GM12878 (cell line): ENCODE measurements around the gene ARHGEF33. TPM values are rescaled to one million over a fixed set of nuclear protein-coding genes. Genes with fewer than 3 reads are reported as not detected.

Experiments
- ATAC-seq: fragments of 200-7000 bp; cut with Tn5 transposase; 3 replicates; pipeline ENCODE4 v1.9.1; 2020; ENCODE audit warnings: mild to moderate bottlenecking, moderate library complexity
- BruUV-seq: library from RNA; stranded (reverse); fragments of 400-500 nt; replicated peaks from 2 replicates; lab custom pipeline; 2021; lab: Mats Ljungman, UMichigan
- CTCF ChIA-PET: fragments of 300-600 bp; sonication (Branson Sonifier 250); formaldehyde crosslinking; extraction: SDS; loops from one replicate; lab custom pipeline; 2021; ENCODE audit warnings: inconsistent platforms; lab: Yijun Ruan, JAX
- POLR2A ChIA-PET: fragments of 350-600 bp; formaldehyde crosslinking; extraction: SDS; loops from one replicate; lab custom pipeline; 2021; ENCODE audit warnings: inconsistent platforms; lab: Charles Lee
- RAD21 ChIA-PET: fragments of 300-600 bp; sonication (Branson Sonifier 250); formaldehyde crosslinking; loops from one replicate; lab custom pipeline; 2023; ENCODE audit warnings: antibody characterized with exemption; ENCODE audit not compliant: unreplicated experiment; lab: Charles Lee
- SMC1A ChIA-PET: fragments of 300-600 bp; sonication (Branson Sonifier 250); formaldehyde crosslinking; loops from one replicate; lab custom pipeline; 2023; ENCODE audit not compliant: unreplicated experiment, uncharacterized antibody; lab: Charles Lee
- DNase-seq: peaks from one replicate; pipeline ENCODE4 v3.0.0-alpha.2; 2011; ENCODE audit warnings: low read depth, low spot score
- FAIRE-seq: peaks from 3 replicates; lab custom pipeline; 2011; peaks lifted over from hg19 to GRCh38; lab: Jason Lieb, UNC
- H2AFZ ChIP-seq: 2 replicates; pipeline ENCODE4 v1.6.0; 2011; ENCODE audit warnings: low read depth, low read length, control low read depth; ENCODE audit not compliant: control insufficient read depth
- H3K27ac ChIP-seq: 2 replicates; pipeline ENCODE4 v1.5.1; 2011; ENCODE audit warnings: control low read depth; ENCODE audit not compliant: control insufficient read depth, insufficient read depth
- H3K27me3 ChIP-seq, 2 experiments: replicated peaks in 1 of 2; 2 replicates each; pipeline versions ENCODE4 v1.6.0 to v1.6.1; 2011; ENCODE audit warnings: low read length in 1 of 2; ENCODE audit not compliant: control insufficient read depth in 2 of 2, insufficient read depth in 2 of 2
- H3K36me3 ChIP-seq, 2 experiments: 2 replicates each; pipeline ENCODE4 v1.5.1; 2011; ENCODE audit warnings: low read length in 1 of 2; ENCODE audit not compliant: control insufficient read depth in 2 of 2, insufficient read depth in 2 of 2
- H3K4me1 ChIP-seq: 2 replicates; pipeline ENCODE4 v1.6.1; 2011; ENCODE audit warnings: mild to moderate bottlenecking, low read length, moderate library complexity, mixed read lengths; ENCODE audit not compliant: control insufficient read depth, insufficient read depth
- H3K4me2 ChIP-seq: 2 replicates; pipeline ENCODE4 v1.6.0; 2011; ENCODE audit warnings: control low read depth; ENCODE audit not compliant: control insufficient read depth, insufficient read depth
- H3K4me3 ChIP-seq: fragments of 200-600 bp; sonication (generic); 2 replicates; pipeline ENCODE4 v1.5.1; 2016
- H3K79me2 ChIP-seq: 2 replicates; pipeline ENCODE4 v1.6.0; 2011; ENCODE audit warnings: low read length; ENCODE audit not compliant: control insufficient read depth, insufficient read depth
- H3K9ac ChIP-seq: 2 replicates; pipeline ENCODE4 v1.8.0; 2011; ENCODE audit warnings: low read length, control low read depth, mixed read lengths; ENCODE audit not compliant: control insufficient read depth, insufficient read depth
- H3K9me3 ChIP-seq: replicated peaks from 3 replicates; pipeline ENCODE4 v1.5.1; 2011; ENCODE audit warnings: mild to moderate bottlenecking, low read length; ENCODE audit not compliant: control insufficient read depth, insufficient read depth
- H4K20me1 ChIP-seq: 2 replicates; pipeline ENCODE4 v1.6.0; 2011; ENCODE audit not compliant: control insufficient read depth, insufficient read depth
- CBFB ChIP-seq: IDR thresholded peaks from 2 replicates; pipeline ENCODE4 v1.6.1; 2016; ENCODE audit warnings: antibody characterized with exemption, low read depth
- NFYB ChIP-seq: IDR thresholded peaks from 2 replicates; pipeline ENCODE4 v1.6.1; 2011; ENCODE audit warnings: low read depth, mild to moderate bottlenecking, low read length, improper control_type of control experiment, moderate library complexity; ENCODE audit not compliant: insufficient read depth
- NRF1 ChIP-seq: conservative IDR thresholded peaks from 2 replicates; pipeline ENCODE4 v1.6.1; 2011; ENCODE audit warnings: mild to moderate bottlenecking, low read depth, low read length, improper control_type of control experiment
- RUNX3 ChIP-seq: IDR thresholded peaks from 2 replicates; pipeline ENCODE4 v1.6.1; 2012; ENCODE audit warnings: low read length, inconsistent platforms
- SUPT20H ChIP-seq: IDR thresholded peaks from 2 replicates; pipeline ENCODE4 v1.6.1; 2011; ENCODE audit warnings: low read depth, mild to moderate bottlenecking, low read length, moderate library complexity, borderline replicate concordance; ENCODE audit not compliant: control insufficient read depth
- ZSCAN29 ChIP-seq: fragments of 450-650 bp; IDR thresholded peaks from 2 replicates; pipeline ENCODE4 v1.6.1; 2017; ENCODE audit warnings: mild to moderate bottlenecking, moderate library complexity
- WGBS: methylation state at CpG from one replicate; pipeline ENCODE4 v1.1.6; 2016; ENCODE audit warnings: low lambda C conversion rate; ENCODE audit not compliant: insufficient replicate concordance, insufficient coverage; ENCODE audit errors: missing lambda C conversion rate; 5-methylcytosine and 5-hydroxymethylcytosine counted together
- in situ Hi-C: fragments of 300-500 bp; cut with MboI; formaldehyde crosslinking; loops from 9 replicates; pipeline ENCODE4 v1.14.3; 2018; ENCODE audit warnings: mixed read lengths
- intact Hi-C: fragments of 100-400 bp; cut with micrococcal nuclease; formaldehyde crosslinking; loops from one replicate; pipeline ENCODE4 v1.14.2; 2022; ENCODE audit not compliant: unreplicated experiment
- polyA plus RNA-seq, 11 experiments: library from polyadenylated mRNA; depleted of rRNA in 4 of 11; unstranded in 6 of 11; stranded (reverse) in 5 of 11; fragments of >200 nt; fragmentation: Nextera tagmentation in 4 of 11; fragmentation: Illumina TruSeq in 1 of 11; extraction: Ambion mirVana in 4 of 11; extraction: Trizol in 1 of 11; gene quantifications; 1 replicate in 1 of 11; 2 replicates in 10 of 11; pipeline versions ENCODE4 v1.2.1 to v1.2.3, GENCODE V29; 2011 to 2016; ENCODE audit warnings: inconsistent platforms in 2 of 11, missing spikeins in 2 of 11, low read depth in 1 of 11
- total RNA-seq, 4 experiments: library from RNA; depleted of rRNA in 3 of 4; stranded (reverse); fragments of >200 nt in 3 of 4; fragmentation: Illumina TruSeq in 1 of 4; extraction: Trizol in 1 of 4; gene quantifications; 2 replicates each; pipeline versions ENCODE4 v1.2.1 to v1.2.3, GENCODE V29; 2013 to 2021
- TF ChIP-seq, protein P1 (sequence below): fragments of 450-650 bp; IDR thresholded peaks from 2 replicates; pipeline ENCODE4 v1.6.1; 2014; ENCODE audit warnings: mild to moderate bottlenecking
- TF ChIP-seq, protein P2 (sequence below): IDR thresholded peaks from 2 replicates; pipeline ENCODE4 v1.6.1; 2012; ENCODE audit warnings: mild to moderate bottlenecking, low read depth, low read length

ARHGEF33 gene
- total and polyA plus RNA-seq, 10 of the 15 experiments (the other 5 are each of a cell fraction or from before 2014, with no cell fraction given) = 0.01 to 0.08 (median 0.05) TPM; not detected in 4

DNA sequence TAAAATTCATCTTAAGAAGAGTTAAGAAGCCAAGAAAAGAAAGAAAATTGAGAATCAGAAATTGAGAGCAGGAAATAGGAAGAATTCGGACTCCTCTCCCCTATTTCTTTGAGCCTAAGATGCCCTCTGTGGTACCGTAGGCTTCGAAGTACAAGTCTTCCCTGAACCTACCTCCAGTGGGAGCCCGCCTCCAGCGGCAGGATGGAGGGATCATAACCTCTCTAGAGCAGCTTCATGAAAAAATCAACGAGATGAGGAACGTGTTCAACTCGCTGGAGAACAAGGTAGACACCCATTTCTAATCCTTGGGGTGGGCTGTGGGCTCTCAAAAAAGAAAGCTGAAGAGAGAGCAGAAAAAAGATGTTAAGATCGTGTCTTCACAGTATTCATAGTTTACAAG is 36.3 kb downstream of the ARHGEF33 start (continued):
- TF ChIP-seq SUPT20H = no peak
- TF ChIP-seq, protein P1, sequence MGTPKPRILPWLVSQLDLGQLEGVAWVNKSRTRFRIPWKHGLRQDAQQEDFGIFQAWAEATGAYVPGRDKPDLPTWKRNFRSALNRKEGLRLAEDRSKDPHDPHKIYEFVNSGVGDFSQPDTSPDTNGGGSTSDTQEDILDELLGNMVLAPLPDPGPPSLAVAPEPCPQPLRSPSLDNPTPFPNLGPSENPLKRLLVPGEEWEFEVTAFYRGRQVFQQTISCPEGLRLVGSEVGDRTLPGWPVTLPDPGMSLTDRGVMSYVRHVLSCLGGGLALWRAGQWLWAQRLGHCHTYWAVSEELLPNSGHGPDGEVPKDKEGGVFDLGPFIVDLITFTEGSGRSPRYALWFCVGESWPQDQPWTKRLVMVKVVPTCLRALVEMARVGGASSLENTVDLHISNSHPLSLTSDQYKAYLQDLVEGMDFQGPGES = no peak

DNA sequence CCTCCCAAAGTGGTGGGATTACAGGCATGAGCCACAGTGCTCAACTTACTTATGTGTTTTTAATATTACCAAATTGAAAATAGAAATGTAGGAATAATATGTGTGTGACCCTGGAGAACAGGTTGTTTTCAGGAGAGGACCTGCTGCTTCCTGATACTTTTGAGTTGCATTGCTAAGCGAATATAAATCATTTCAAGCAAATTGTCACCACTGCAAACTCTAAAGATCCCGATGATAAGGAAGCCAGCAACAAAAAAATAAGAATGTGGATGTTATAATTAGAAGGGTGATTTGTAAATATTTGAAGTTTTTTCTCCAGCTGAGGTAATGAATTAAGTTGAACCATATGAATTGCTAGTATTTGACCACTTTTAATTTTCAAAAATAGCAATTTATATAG is 40.9 kb downstream of the ARHGEF33 start:
- no peaks in the 10 kb centered on the region for H3K36me3 ChIP-seq
- no peak overlapping the region for H3K4me2 ChIP-seq
- no TSS peak for BruUV-seq
- no peak overlapping the region for H2AFZ ChIP-seq
- no peaks in the 10 kb centered on the region for H3K79me2 ChIP-seq
- DNase-seq = no peak
- in situ Hi-C loops (no loop called here), intact Hi-C loops (no loop called here)
- no peak for FAIRE-seq
- no peak overlapping the region for H3K4me3 ChIP-seq
- H3K27ac ChIP-seq = no peak overlapping the region
- no peaks in the 10 kb centered on the region for H3K4me1 ChIP-seq
- H3K9me3 ChIP-seq = no peaks in the 10 kb centered on the region
- H4K20me1 ChIP-seq = no peaks in the 10 kb centered on the region
- no peaks in the 10 kb centered on the region; a peak in 1 of 4 replicates for H3K27me3 ChIP-seq
- POLR2A ChIA-PET = no interaction called here
- RAD21 ChIA-PET = no interaction called here
- CTCF ChIA-PET = no interaction called here
- no peak for ATAC-seq
- WGBS = 19% methylated on average over 2 of the region's 2 CpGs
- TF ChIP-seq NRF1 = no peak
- SMC1A ChIA-PET = no interaction called here
- no peak overlapping the region for H3K9ac ChIP-seq

DNA sequence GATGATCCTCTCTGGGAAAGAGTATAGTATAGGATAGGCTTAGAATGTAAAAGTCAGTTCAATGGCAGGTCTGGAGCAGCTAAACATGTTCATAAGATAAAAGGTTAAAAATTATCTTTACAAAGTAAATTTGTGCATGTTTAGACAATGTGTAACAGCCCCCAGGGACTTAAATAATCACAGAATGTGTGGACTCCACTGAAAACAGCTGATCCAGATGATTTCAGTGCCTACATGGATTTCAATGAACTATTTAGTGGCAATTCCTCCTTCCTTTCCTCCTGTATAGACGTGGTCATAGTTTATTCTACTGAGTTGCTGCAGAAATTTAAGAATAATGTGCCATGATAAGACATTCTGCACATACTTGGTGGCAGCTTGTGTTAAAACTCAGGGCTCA is 42.9 kb downstream of the ARHGEF33 start:
- H3K9me3 ChIP-seq = no peaks in the 10 kb centered on the region
- no peak overlapping the region for H3K27ac ChIP-seq
- no peaks in the 10 kb centered on the region; a peak in 1 of 4 replicates for H3K27me3 ChIP-seq
- TF ChIP-seq NFYB (no peak), RUNX3 (no peak), ZSCAN29 (no peak), CBFB (no peak)
- TF ChIP-seq, protein P2, sequence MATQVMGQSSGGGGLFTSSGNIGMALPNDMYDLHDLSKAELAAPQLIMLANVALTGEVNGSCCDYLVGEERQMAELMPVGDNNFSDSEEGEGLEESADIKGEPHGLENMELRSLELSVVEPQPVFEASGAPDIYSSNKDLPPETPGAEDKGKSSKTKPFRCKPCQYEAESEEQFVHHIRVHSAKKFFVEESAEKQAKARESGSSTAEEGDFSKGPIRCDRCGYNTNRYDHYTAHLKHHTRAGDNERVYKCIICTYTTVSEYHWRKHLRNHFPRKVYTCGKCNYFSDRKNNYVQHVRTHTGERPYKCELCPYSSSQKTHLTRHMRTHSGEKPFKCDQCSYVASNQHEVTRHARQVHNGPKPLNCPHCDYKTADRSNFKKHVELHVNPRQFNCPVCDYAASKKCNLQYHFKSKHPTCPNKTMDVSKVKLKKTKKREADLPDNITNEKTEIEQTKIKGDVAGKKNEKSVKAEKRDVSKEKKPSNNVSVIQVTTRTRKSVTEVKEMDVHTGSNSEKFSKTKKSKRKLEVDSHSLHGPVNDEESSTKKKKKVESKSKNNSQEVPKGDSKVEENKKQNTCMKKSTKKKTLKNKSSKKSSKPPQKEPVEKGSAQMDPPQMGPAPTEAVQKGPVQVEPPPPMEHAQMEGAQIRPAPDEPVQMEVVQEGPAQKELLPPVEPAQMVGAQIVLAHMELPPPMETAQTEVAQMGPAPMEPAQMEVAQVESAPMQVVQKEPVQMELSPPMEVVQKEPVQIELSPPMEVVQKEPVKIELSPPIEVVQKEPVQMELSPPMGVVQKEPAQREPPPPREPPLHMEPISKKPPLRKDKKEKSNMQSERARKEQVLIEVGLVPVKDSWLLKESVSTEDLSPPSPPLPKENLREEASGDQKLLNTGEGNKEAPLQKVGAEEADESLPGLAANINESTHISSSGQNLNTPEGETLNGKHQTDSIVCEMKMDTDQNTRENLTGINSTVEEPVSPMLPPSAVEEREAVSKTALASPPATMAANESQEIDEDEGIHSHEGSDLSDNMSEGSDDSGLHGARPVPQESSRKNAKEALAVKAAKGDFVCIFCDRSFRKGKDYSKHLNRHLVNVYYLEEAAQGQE = no peak
- TF ChIP-seq, all 136 proteins: peak for 0
- intact Hi-C loops (no loop called here), in situ Hi-C loops (no loop called here)
- Histone ChIP-seq H3K36me3 (no peaks in the 10 kb centered on the region), H3K4me3 (no peak overlapping the region), H3K9ac (no peak overlapping the region), H3K79me2 (no peaks in the 10 kb centered on the region), H2AFZ (no peak overlapping the region), H4K20me1 (no peaks in the 10 kb centered on the region), H3K4me2 (no peak overlapping the region), H3K4me1 (no peaks in the 10 kb centered on the region)
- FAIRE-seq (no peak), ATAC-seq (no peak), DNase-seq (no peak)
- 0% methylated on average over 1 of the region's 1 CpG for WGBS
- ChIA-PET SMC1A (interaction anchor here (0.7 kb wide), 1 partner anchor 297 kb away, joined by 4 read pairs; no protein-coding TSS in a partner anchor), POLR2A (interaction anchor here (0.6 kb wide), 1 partner anchor 296 kb away, joined by 5 read pairs; no protein-coding TSS in a partner anchor), RAD21 (interaction anchor here (0.6 kb wide), 1 partner anchor 161 kb away, joined by 3 read pairs; no protein-coding TSS in a partner anchor), CTCF (no interaction called here)
- BruUV-seq = no TSS peak
